HG03565 (cell line): ENCODE measurements around the gene NPR2.
A peak's percentile ranks its signal among the peaks of the same experiment; 100 is the strongest.

Experiments used
- ATAC-seq: cut with Tn5 transposase; IDR thresholded peaks from one replicate; pipeline ENCODE4 v1.9.1; 2021; ENCODE audit warnings: mild to moderate bottlenecking, moderate library complexity; ENCODE audit not compliant: unreplicated experiment

The NPR2 gene

DNA sequence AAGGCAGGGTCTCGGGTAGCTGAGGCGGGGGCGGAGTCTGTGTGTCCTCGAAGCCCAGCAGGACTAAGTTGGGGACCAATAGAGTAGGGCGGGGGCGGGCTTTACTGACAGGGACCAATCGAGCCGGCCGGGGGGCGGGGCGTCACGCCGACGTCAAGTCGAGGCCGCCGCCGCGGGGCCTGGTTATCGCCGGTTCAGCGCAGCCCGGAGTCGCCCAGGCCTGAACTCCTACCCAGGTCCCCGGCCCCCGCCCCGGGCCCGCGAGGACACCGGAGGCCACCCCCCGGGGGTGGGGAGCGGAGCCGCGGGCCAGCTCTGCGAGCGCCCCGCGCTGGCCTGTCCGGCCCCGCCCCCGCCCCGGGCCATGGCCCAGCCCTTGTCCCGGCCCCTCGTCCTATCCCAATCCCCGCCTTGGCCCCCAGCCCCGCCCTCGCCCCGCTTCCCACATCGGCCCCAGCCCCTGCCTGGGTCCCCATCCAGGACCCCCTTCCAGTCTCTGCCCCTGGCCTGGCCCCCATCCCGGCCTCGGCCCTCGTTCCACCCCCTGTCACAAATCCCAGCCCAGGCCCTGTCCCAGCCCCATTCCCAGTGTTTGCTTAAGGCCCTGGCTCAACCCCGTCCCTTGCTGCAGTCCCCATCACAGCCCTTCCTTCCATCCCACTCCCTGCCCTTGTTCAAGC lies 37.8 kb downstream of the NPR2 start, which contains the start of gene TMEM8B:
TMEM8B (plus strand) TSS at position 145 of the 680 bp plus-strand sequence; CDS start at position 365, 220 bp downstream.
- peak; percentile 44 for ATAC-seq

DNA sequence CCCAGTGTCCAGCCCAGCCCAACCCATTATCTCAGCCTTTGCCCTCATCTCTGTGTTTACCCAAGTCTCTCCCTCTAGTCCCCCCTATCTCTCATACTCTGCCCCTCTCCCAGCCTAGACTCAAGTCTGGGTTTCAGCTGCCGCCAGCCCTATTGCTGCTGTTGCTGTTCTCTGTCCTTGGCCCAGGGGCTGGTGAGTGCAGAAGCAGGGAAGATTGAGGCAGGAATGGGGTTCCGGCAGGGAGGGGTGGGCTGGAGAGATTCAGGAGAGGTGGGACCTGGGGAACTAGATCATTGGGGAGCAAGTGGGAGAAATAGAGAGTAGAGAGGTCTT lies 38.3 kb downstream of the NPR2 start:
- ATAC-seq = no peak

- no peak for ATAC-seq
Observed at GRCh38 chr9:35831040-35831439, 39.6 kb downstream of the NPR2 start.

DNA sequence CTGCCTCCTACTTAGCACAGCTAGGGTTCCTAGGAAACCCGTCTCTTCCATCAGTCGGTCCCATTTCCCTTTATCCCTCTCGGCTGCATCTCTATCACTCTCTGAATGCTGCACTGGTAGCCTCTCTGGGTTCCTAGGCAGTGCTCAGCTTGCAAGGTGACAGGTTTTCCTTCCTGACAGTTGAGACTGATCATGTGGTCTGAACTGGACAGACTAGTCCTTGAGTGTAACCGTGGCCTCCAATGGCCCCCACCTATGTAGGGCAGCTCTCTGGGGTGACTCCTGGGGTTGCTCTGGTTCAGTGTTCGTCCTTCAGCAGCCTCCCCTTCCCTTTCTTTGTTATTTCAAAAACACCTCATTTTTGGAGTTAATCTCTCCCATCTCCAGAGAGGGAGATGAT lies 41.4 kb downstream of the NPR2 start:
- ATAC-seq = no peak

- ATAC-seq = no peak
Observed at GRCh38 chr9:35834260-35835215, 43.1 kb downstream of the NPR2 start.

DNA sequence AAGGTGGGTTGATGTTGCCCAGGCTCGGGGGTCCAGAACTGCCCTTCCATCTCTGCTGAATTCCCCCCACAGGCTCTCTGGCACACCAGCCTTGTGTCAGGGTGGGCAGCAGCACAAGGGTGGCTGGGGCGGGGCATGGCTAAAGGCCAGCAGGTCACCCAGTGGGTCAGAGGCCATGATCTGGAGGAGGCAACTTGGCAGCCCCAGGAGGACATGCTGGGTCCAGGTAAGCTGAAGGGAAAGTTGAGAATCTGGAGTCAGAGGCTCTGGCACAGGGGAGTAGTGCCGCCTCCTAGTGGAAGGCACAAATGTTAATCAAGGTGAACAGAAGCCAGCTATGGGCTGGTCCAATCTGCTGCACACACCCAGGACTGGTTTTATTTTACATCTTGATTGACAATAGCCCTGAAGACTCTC lies 43.8 kb downstream of the NPR2 start:
- no peak for ATAC-seq

DNA sequence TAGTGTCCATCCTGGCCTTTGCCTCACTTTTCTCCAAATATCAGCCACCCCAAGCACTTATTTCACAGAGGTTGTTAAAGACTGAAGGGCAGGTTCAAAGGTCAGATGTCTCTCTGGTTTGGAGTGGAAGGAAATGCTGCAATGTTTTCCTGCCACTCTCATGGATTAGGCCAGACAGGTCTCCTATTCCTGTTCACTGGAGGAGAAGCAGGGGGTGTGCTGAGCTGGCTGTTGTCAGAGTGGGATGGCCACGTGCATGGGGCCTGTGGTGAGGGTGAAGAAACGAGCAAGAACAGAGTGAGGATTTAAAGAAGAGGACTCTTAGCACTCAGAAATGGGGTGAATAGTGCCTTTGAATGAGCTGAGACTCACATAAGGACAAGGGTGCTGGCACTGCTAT lies 44.4 kb downstream of the NPR2 start:
- no peak for ATAC-seq

GRCh38 chr9:35836595-35836994 lies 45.2 kb downstream of the NPR2 start:
- ATAC-seq = no peak

DNA sequence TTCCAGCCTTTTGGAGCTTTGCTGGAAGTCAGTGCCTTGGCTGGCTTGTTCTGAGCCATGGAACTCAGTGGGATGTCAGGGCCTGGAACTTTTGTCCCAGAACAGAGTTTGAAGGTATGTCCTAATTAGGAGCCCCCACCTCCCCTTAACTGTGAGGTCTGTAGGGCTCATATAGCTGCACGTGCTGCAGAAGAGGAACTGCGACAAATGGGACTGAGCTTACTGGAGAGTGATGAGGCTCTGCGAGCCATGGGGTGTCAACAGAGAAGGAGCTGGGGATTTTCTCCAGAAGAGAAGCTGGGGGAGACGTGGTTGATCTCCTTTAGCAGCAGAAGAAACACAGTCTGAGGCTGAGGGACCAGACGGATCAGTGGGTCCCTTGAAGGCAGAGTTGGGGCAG lies 48.5 kb downstream of the NPR2 start:
- ATAC-seq = no peak

DNA sequence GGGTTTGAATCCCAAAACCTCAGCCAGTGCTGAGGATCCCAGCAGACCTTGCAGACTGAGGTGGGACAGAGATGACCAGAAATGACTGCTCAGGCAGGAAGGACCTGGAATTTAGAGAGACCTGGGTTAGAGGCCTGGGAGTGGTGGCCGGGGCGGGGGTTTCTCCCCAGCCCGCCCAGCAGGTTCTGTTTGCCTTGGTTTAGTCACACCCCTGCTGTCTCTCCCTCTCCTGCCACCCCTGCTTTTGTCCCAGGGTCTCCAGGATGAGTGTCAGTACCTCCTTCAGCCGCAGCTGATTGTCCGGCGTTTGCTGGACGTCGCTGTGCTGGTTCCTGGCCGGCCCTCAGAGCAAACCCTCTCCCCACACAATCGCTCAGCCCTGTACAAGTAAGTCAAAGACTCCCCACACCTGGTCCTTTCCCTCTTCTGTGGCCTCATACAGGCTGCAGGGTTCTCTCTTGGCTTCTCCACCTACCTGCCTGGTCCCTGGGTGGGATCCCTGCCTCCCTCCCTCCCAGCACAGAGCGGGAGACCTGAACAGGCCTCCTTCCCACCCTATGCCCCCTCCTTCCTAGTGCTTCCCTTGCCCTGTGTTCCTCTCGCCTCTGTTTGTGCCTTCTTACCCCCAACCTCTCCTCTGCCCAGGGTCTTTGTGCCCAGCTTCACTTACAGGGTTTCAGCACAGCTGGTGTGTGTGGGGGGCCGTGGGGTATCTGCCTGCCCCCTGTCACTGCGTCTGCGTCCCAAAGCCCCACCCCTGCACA lies 49.7 kb downstream of the NPR2 start:
- no peak for ATAC-seq

GRCh38 chr9:35841645-35841900 lies 50.2 kb downstream of the NPR2 start:
- no peak for ATAC-seq

- no peak for ATAC-seq
Observed at GRCh38 chr9:35842020-35842745, 50.8 kb downstream of the NPR2 start.

DNA sequence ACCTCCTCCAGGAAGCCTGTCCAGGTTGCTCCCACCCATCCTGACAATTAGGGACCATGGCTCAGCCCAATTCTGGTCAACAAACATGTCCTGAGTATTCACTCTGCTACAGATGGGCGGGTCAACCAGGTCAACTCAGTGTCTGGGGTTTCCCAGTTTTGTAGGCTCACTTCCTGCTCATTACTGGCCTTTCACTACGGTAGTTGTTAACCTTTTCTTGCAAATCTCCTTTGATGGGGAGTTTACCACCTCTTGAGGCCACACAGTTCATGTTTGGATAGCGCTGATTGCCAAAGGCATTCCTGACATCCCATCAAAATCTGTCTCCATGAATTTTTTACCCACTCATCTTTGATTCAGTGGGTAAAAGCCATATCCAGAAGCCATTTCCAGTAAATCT lies 51.4 kb downstream of the NPR2 start:
- peak; percentile 53 for ATAC-seq

DNA sequence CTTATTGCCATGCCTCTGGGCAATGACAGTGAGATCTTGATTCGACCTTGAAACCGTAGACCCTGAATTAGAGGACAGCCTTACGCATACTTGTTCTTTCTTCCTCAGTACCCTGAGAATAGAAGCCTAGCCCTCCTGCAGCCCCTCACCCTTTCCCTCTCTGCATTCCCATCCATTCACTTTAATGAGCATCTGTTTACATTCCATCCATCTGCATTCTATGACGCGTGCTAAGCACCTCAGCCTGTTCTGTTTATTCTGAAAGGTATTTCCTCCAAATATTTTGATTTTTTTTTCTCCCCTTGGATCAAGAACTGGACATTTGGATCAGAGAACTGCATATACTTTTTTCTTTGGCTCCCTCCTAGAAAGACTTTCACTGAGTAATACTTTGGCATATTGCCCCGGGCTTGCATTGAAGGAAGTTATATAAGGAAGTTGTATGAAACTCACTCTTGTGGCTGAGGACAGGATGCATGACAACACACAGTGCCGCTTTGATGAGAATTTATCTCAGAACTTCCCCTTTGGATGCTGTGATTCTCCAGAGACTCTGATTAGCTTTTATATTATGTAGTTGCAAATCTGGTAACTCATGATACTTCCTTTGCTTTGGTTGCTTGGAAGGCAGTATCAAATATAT lies 53.4 kb downstream of the NPR2 start:
- no peak for ATAC-seq

DNA sequence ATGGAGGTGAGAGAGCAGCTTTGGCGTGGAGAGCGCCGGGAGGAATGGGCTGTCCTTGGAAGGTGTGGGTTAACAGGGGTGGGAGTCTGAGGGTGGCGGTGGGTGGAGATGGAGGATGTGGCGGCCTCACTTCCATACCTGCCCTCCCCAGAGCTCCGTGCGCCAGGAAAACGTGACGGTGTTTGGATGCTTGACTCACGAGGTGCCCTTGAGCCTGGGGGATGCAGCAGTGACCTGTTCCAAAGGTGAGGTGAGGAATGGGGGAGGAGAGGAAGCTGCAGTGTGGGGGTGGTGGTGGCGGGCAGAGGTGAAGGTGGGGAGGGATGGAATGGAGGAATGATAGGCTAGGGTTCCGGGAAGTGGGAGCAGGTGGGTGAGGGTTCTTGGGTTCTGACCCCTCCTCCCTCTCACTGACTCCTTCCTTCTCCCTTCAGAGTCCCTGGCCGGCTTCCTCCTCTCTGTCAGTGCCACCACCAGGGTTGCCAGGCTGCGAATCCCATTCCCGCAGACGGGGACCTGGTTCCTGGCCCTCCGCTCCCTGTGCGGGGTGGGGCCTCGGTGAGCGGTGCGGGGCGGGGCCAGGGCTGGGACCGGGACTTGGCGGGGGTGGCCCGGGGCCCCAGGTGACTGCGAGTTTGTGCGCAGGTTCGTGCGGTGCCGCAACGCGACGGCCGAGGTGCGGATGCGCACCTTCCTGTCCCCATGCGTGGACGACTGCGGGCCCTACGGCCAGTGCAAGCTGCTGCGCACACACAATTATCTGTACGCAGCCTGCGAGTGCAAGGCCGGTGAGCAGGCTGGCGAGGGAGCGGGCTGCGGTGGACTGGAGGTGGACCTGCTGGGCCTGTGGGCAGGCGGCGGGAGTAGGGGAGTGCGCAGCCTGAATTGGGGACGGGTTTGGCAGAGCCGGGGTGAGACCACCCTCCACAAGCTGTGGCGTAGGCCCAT lies 54.7 kb downstream of the NPR2 start:
- ATAC-seq = no peak

GRCh38 chr9:35847792-35848572 lies 56.6 kb downstream of the NPR2 start:
- peak; percentile 51 for ATAC-seq

- ATAC-seq = no peak
Observed at GRCh38 chr9:35852267-35852815, 61.0 kb downstream of the NPR2 start.
